PC-3 (cell line): ENCODE results near the gene SETBP1. TPM values are rescaled to one million over a fixed set of nuclear protein-coding genes. Genes with fewer than 3 reads are reported as not detected.

Experiments used
- ATAC-seq: fragments of 200-7000 bp; cut with Tn5 transposase; 2 replicates; pipeline ENCODE4 v1.9.1; 2020; ENCODE audit warnings: mild to moderate bottlenecking, moderate library complexity
- BruUV-seq: library from RNA; stranded (reverse); fragments of 400-500 nt; replicated peaks from 2 replicates; lab custom pipeline; 2021; lab: Mats Ljungman, UMichigan
- CTCF ChIA-PET: fragments of 300-600 bp; sonication (Branson Sonifier 250); formaldehyde crosslinking; loops from one replicate; lab custom pipeline; 2022; ENCODE audit warnings: antibody characterized with exemption; lab: Charles Lee
- POLR2A ChIA-PET: fragments of 300-600 bp; sonication (Branson Sonifier 250); formaldehyde crosslinking; loops from one replicate; lab custom pipeline; 2022; ENCODE audit warnings: antibody characterized with exemption; ENCODE audit not compliant: unreplicated experiment; lab: Charles Lee
- DNase-seq: peaks from one replicate; pipeline ENCODE4 v3.0.0-alpha.2; 2015
- H2AFZ ChIP-seq: fragments of 300-600 bp; sonication (generic); 2 replicates; pipeline ENCODE4 v1.6.0; 2016; ENCODE audit warnings: antibody characterized with exemption, low read length
- H3F3A ChIP-seq: fragments of 300-600 bp; sonication (generic); one replicate; pipeline ENCODE4 v1.6.0; 2017; ENCODE audit warnings: antibody characterized with exemption, low read length, control low read depth, mild to moderate bottlenecking; ENCODE audit not compliant: unreplicated experiment
- H3K27ac ChIP-seq: fragments of 300-600 bp; sonication (generic); 2 replicates; pipeline ENCODE4 v1.5.1; 2016; ENCODE audit warnings: mild to moderate bottlenecking, low read length
- H3K27me3 ChIP-seq: fragments of 300-600 bp; sonication (generic); 2 replicates; pipeline ENCODE4 v1.6.1; 2016; ENCODE audit warnings: low read length, mixed read lengths
- H3K36me3 ChIP-seq: fragments of 300-600 bp; sonication (generic); 2 replicates; pipeline ENCODE4 v1.6.1; 2016; ENCODE audit warnings: low read depth, mixed run types, low read length, mixed read lengths
- H3K4me1 ChIP-seq: fragments of 300-600 bp; sonication (generic); 2 replicates; pipeline ENCODE4 v1.5.1; 2016; ENCODE audit warnings: low read length; ENCODE audit not compliant: insufficient read depth
- H3K4me2 ChIP-seq: fragments of 300-600 bp; sonication (generic); 2 replicates; pipeline ENCODE4 v1.6.0; 2016; ENCODE audit warnings: low read length
- H3K4me3 ChIP-seq: fragments of 300-600 bp; sonication (generic); 2 replicates; pipeline ENCODE4 v1.5.1; 2016; ENCODE audit warnings: mild to moderate bottlenecking, low read length, mixed read lengths
- H3K79me2 ChIP-seq: fragments of 300-600 bp; sonication (generic); 2 replicates; pipeline ENCODE4 v1.6.1; 2017; ENCODE audit warnings: low read length, mixed read lengths
- H3K9ac ChIP-seq: fragments of 300-600 bp; sonication (generic); 2 replicates; pipeline ENCODE4 v1.6.0; 2016; ENCODE audit warnings: mild to moderate bottlenecking, low read length
- H3K9me2 ChIP-seq: fragments of 300-600 bp; sonication (generic); replicated peaks from 2 replicates; pipeline ENCODE4 v1.6.1; 2016; ENCODE audit warnings: mixed run types, low read length, mixed read lengths
- H3K9me3 ChIP-seq: fragments of 300-600 bp; sonication (generic); 2 replicates; pipeline ENCODE4 v1.6.1; 2016; ENCODE audit warnings: low read length, mixed read lengths
- H4K20me1 ChIP-seq: fragments of 300-600 bp; sonication (generic); 2 replicates; pipeline ENCODE4 v1.6.1; 2016; ENCODE audit warnings: low read length, mixed read lengths
- CTCF ChIP-seq: fragments of 300-600 bp; sonication (generic); conservative IDR thresholded peaks from 2 replicates; pipeline ENCODE4 v1.5.1; 2017; ENCODE audit warnings: antibody characterized with exemption, low read depth, mild to moderate bottlenecking, low read length
- EZH2 ChIP-seq: fragments of 300-600 bp; sonication (generic); IDR thresholded peaks from one replicate; pipeline ENCODE4 v1.6.1; 2017; ENCODE audit warnings: antibody characterized with exemption, mild to moderate bottlenecking, low read length; ENCODE audit not compliant: unreplicated experiment
- EZH2phosphoT487 ChIP-seq: fragments of 300-600 bp; sonication (generic); IDR thresholded peaks from 2 replicates; pipeline ENCODE4 v1.6.1; 2018; ENCODE audit warnings: mild to moderate bottlenecking, antibody characterized with exemption, low read length, borderline replicate concordance
- intact Hi-C: fragments of 100-400 bp; cut with micrococcal nuclease; formaldehyde crosslinking; loops from 2 replicates; pipeline ENCODE4 v1.9.0; 2023
- total RNA-seq: library from RNA; depleted of rRNA; stranded (reverse); fragments of >200 nt; gene quantifications from 2 replicates; pipeline ENCODE4 v1.2.3, GENCODE V29; 2014

The SETBP1 gene
- total RNA-seq, 1 experiment from 2014 or later, result 2.3 TPM

- Histone ChIP-seq H3K36me3 (no peaks in the 10 kb centered on the region), H3K4me3 (no peak overlapping the region), H3K27me3 (no peaks in the 10 kb centered on the region), H3F3A (no peaks in the 10 kb centered on the region), H3K27ac (no peak overlapping the region), H2AFZ (no peak overlapping the region), H3K9me2 (no peaks in the 10 kb centered on the region), H3K9ac (no peak overlapping the region), H3K4me2 (0 out of 2 replicates have a peak overlapping the region, but pooled peaks have one; percentile 28), H3K9me3 (no peaks in the 10 kb centered on the region), H3K4me1 (peaks cover 32% of the 10 kb centered on the region), H4K20me1 (no peaks in the 10 kb centered on the region), H3K79me2 (no peaks in the 10 kb centered on the region)
- no peak for ATAC-seq
- no peak for DNase-seq
- intact Hi-C loops, result no loop called here
- TF ChIP-seq CTCF (no peak), EZH2phosphoT487 (no peak), EZH2 (no peak)
- ChIA-PET POLR2A (no interaction called here), CTCF (no interaction called here)
- no TSS peak for BruUV-seq
Observed at GRCh38 chr18:44730803-44731529, 50.3 kb downstream of the SETBP1 start.

GRCh38 chr18:44731530-44732237 is 51.0 kb downstream of the SETBP1 start:
- Histone ChIP-seq H3K4me2 (peak overlapping the region; percentile 28; the same call in 1 of the 2 replicates), H3K27ac (no peak overlapping the region), H4K20me1 (no peaks in the 10 kb centered on the region), H3K36me3 (no peaks in the 10 kb centered on the region), H3K4me1 (peaks cover 30% of the 10 kb centered on the region), H3K79me2 (no peaks in the 10 kb centered on the region), H3K9me3 (no peaks in the 10 kb centered on the region), H3K27me3 (no peaks in the 10 kb centered on the region), H3K9ac (no peak overlapping the region), H3K9me2 (no peaks in the 10 kb centered on the region), H3F3A (no peaks in the 10 kb centered on the region), H3K4me3 (no peak overlapping the region), H2AFZ (no peak overlapping the region)
- intact Hi-C loops, result no loop called here
- ChIA-PET POLR2A (no interaction called here), CTCF (no interaction called here)
- no peak for TF ChIP-seq EZH2phosphoT487
- TF ChIP-seq CTCF, result no peak
- no peak for TF ChIP-seq EZH2
- BruUV-seq, result no TSS peak
- peak; percentile 59 for DNase-seq
- no peak for ATAC-seq

- H3K79me2 ChIP-seq, result no peaks in the 10 kb centered on the region
- ATAC-seq (no peak), DNase-seq (no peak)
- peaks cover 30% of the 10 kb centered on the region for H3K4me1 ChIP-seq
- 0 out of 2 replicates have a peak overlapping the region, but pooled peaks have one; percentile 22 for H3K4me2 ChIP-seq
- H3K27me3 ChIP-seq, result no peaks in the 10 kb centered on the region
- no peak overlapping the region for H2AFZ ChIP-seq
- no peaks in the 10 kb centered on the region for H3K36me3 ChIP-seq
- intact Hi-C loops, result no loop called here
- TF ChIP-seq CTCF (no peak), EZH2phosphoT487 (no peak), EZH2 (no peak)
- no peak overlapping the region for H3K27ac ChIP-seq
- no peaks in the 10 kb centered on the region for H3F3A ChIP-seq
- H3K4me3 ChIP-seq, result no peak overlapping the region
- no peaks in the 10 kb centered on the region for H4K20me1 ChIP-seq
- BruUV-seq, result no TSS peak
- H3K9me3 ChIP-seq, result no peaks in the 10 kb centered on the region
- ChIA-PET CTCF (no interaction called here), POLR2A (no interaction called here)
- H3K9me2 ChIP-seq, result no peaks in the 10 kb centered on the region
- H3K9ac ChIP-seq, result no peak overlapping the region
Observed at GRCh38 chr18:44732238-44732563, 51.5 kb downstream of the SETBP1 start.
